RPMI7951 (cell line): ENCODE measurements around the gene TRIM10. TPM values are rescaled to one million over a fixed set of nuclear protein-coding genes. Genes with fewer than 3 reads are reported as not detected.

Experiments used
- total RNA-seq: library from RNA; depleted of rRNA; stranded (reverse); fragments of >200 nt; shearing (Covaris generic); gene quantifications from 2 replicates; pipeline ENCODE4 v1.2.3, GENCODE V29; 2014; rRNA removed

The TRIM10 gene
- total RNA-seq, 1 experiment from 2014 or later, result not detected

Other genes with a start within 250 kb of the TRIM10 start
- gene HLA-A, start 218.7 kb downstream of the TRIM10 start, total RNA-seq, result 1,042 and 1,246 TPM in 2 replicates
- 47.0 and 50.3 TPM in 2 replicates for gene POLR1H, start 99.9 kb downstream of the TRIM10 start, total RNA-seq
- 65.1 and 65.7 TPM in 2 replicates for gene PPP1R11, start 94.0 kb downstream of the TRIM10 start, total RNA-seq
- not detected in 2 replicates for gene RNF39, start 85.4 kb downstream of the TRIM10 start, total RNA-seq
- gene TRIM31, start 48.1 kb downstream of the TRIM10 start, total RNA-seq, result not detected in 2 replicates
- not detected in 2 replicates for gene TRIM40, start 25.1 kb downstream of the TRIM10 start, total RNA-seq
- gene TRIM15, start 2.3 kb upstream of the TRIM10 start, total RNA-seq, result not detected in 2 replicates
- 32.3 and 36.4 TPM in 2 replicates for gene TRIM26, start 52.2 kb upstream of the TRIM10 start, total RNA-seq
- 6.7 and 9.4 TPM in 2 replicates for gene TRIM39, start 165.7 kb upstream of the TRIM10 start, total RNA-seq
- 90.8 and 94.3 TPM in 2 replicates for gene RPP21, start 183.9 kb upstream of the TRIM10 start, total RNA-seq